Panc1 (cell line): ENCODE results near the gene TRERF1. TPM values are rescaled to one million over a fixed set of nuclear protein-coding genes. Genes with fewer than 3 reads are reported as not detected.

ENCODE experiments used
- ATAC-seq: fragments of 200-7000 bp; cut with Tn5 transposase; 2 replicates; pipeline ENCODE4 v1.9.1; 2020; ENCODE audit warnings: mild to moderate bottlenecking, moderate library complexity
- BruUV-seq: library from RNA; stranded (reverse); fragments of 400-500 nt; replicated peaks from 2 replicates; lab custom pipeline; 2021; lab: Mats Ljungman, UMichigan
- CTCF ChIA-PET: fragments of 300-600 bp; sonication (Branson Sonifier 250); formaldehyde crosslinking; loops from one replicate; lab custom pipeline; 2022; ENCODE audit warnings: antibody characterized with exemption; lab: Charles Lee
- POLR2A ChIA-PET: fragments of 300-600 bp; sonication (Branson Sonifier 250); formaldehyde crosslinking; loops from one replicate; lab custom pipeline; 2022; ENCODE audit warnings: antibody characterized with exemption; lab: Charles Lee
- DNase-seq: peaks from one replicate; pipeline ENCODE4 v3.0.0-alpha.2; 2010; ENCODE audit warnings: low read depth, low spot score
- H3K27ac ChIP-seq: 2 replicates; pipeline ENCODE4 v1.5.1; 2011; ENCODE audit warnings: mild to moderate bottlenecking, low read length, inconsistent platforms
- H3K27me3 ChIP-seq: fragments of 200-500 bp; sonication (Bioruptor generic); 2 replicates; pipeline ENCODE4 v1.6.0; 2014; ENCODE audit warnings: low read length, inconsistent platforms; ENCODE audit not compliant: control insufficient read depth, insufficient read depth
- H3K36me3 ChIP-seq: fragments of 200-500 bp; sonication (Bioruptor generic); 2 replicates; pipeline ENCODE4 v1.5.1; 2014; ENCODE audit warnings: inconsistent platforms, mild to moderate bottlenecking, low read length, moderate library complexity; ENCODE audit not compliant: control insufficient read depth, insufficient read depth
- H3K4me1 ChIP-seq: 2 replicates; pipeline ENCODE4 v1.5.1; 2011; ENCODE audit warnings: inconsistent platforms, mild to moderate bottlenecking, low read length, moderate library complexity; ENCODE audit not compliant: control insufficient read depth, insufficient read depth
- H3K4me3 ChIP-seq, 2 experiments: 2 replicates each; pipeline ENCODE4 v1.5.1; 2011 to 2012; ENCODE audit warnings: low read depth in 2 of 2, low read length in 2 of 2, mild to moderate bottlenecking in 2 of 2, inconsistent platforms in 1 of 2, moderate library complexity in 1 of 2
- H3K9me3 ChIP-seq: fragments of 200-500 bp; sonication (Bioruptor generic); 2 replicates; pipeline ENCODE4 v1.5.1; 2014; ENCODE audit warnings: low read depth, mild to moderate bottlenecking, inconsistent platforms, low read length, moderate library complexity; ENCODE audit not compliant: control insufficient read depth, insufficient read depth
- CTCF ChIP-seq: fragments of 450-650 bp; IDR thresholded peaks from 2 replicates; pipeline ENCODE4 v1.5.1; 2017; ENCODE audit warnings: mild to moderate bottlenecking
- POLR2AphosphoS5 ChIP-seq: IDR thresholded peaks from 2 replicates; pipeline ENCODE4 v1.6.1; 2012; ENCODE audit warnings: mild to moderate bottlenecking, low read depth, low read length, moderate library complexity
- REST ChIP-seq, 2 experiments: IDR thresholded peaks; 2 replicates each; pipeline ENCODE4 v1.6.1; 2011 to 2012; ENCODE audit warnings: low read depth in 2 of 2, control low read depth in 1 of 2, low read length in 1 of 2, mild to moderate bottlenecking in 1 of 2, moderate library complexity in 1 of 2; ENCODE audit not compliant: insufficient read depth in 1 of 2
- SIN3A ChIP-seq: IDR thresholded peaks from 2 replicates; pipeline ENCODE4 v1.6.1; 2012; ENCODE audit warnings: low read depth, mild to moderate bottlenecking, low read length, moderate library complexity, borderline replicate concordance; ENCODE audit not compliant: insufficient read depth
- TCF7L2 ChIP-seq: IDR thresholded peaks from 2 replicates; pipeline ENCODE4 v1.6.1; 2011; ENCODE audit warnings: mild to moderate bottlenecking, low read depth, low read length, inconsistent platforms
- in situ Hi-C: cut with HindIII; loops from 2 replicates; pipeline ENCODE4 v1.10.0; 2016; ENCODE audit warnings: low sequenced_read_pairs, low pct_unique_long_range_greater_than_20kb
- intact Hi-C: fragments of 100-400 bp; cut with micrococcal nuclease; formaldehyde crosslinking; loops from one replicate; pipeline ENCODE4 v1.10.0; 2022; ENCODE audit not compliant: unreplicated experiment
- total RNA-seq: library from RNA; stranded (reverse); gene quantifications from one replicate; pipeline ENCODE4 v1.2.1, GENCODE V29; 2021; ENCODE audit not compliant: unreplicated experiment

Gene TRERF1
- total RNA-seq, 1 experiment from 2014 or later, result 30.6 TPM

GRCh38 chr6:42292004-42292740 is 159.6 kb downstream of the TRERF1 start:
- no peak overlapping the region for H3K4me3 ChIP-seq
- peaks cover 2% of the 10 kb centered on the region; the same call in 1 of the 2 replicates for H3K36me3 ChIP-seq
- H3K9me3 ChIP-seq, result no peaks in the 10 kb centered on the region
- H3K4me1 ChIP-seq, result peaks cover 22% of the 10 kb centered on the region
- TF ChIP-seq SIN3A, result no peak
- no peak for TF ChIP-seq CTCF
- no peak for TF ChIP-seq TCF7L2
- no peak for TF ChIP-seq REST (IDR thresholded peaks at IDR 0.05; ENCODE audit: insufficient read depth in 1 of 2, low read depth in 2 of 2, low read length in 1 of 2)
- TF ChIP-seq POLR2AphosphoS5, result no peak
- intact Hi-C loops (no loop called here), in situ Hi-C loops (no loop called here)
- DNase-seq, result no peak
- peak; percentile 48; the same call in 1 of the 2 replicates for ATAC-seq
- H3K27me3 ChIP-seq, result no peaks in the 10 kb centered on the region
- H3K27ac ChIP-seq, result peak overlapping the region; percentile 5; the same call in 1 of the 2 replicates
- ChIA-PET POLR2A (no interaction called here), CTCF (no interaction called here)
- no TSS peak for BruUV-seq

DNA sequence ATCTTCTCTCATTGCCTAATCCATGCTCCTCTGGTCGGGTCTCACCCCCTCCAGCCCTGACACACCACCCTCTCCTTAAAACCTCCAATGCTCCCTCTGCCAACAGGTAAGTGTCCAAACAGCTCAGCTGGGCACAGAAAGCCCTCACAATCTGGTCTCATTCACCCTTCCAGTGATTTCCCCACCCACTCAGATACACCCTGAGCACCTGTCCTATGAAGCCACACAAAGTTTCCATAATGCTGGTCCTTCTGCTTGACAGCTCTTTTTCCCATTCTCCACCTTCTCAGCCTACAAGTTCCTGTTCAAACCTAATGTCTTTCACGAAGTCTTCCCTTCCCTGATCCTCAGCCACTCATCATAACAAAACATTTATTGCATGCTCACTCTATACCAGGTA is 164.0 kb downstream of the TRERF1 start:
- H3K36me3 ChIP-seq, result peaks cover 2% of the 10 kb centered on the region; the same call in 1 of the 2 replicates
- BruUV-seq, result no TSS peak
- intact Hi-C loops, result loop anchor here (5.0 kb wide), 1 partner anchor 345 kb away; no protein-coding TSS in a partner anchor
- POLR2A ChIA-PET, result no interaction called here
- CTCF ChIA-PET, result no interaction called here
- no peak overlapping the region for H3K4me3 ChIP-seq
- no peak for ATAC-seq
- H3K4me1 ChIP-seq, result peaks cover 12% of the 10 kb centered on the region
- H3K27me3 ChIP-seq, result no peaks in the 10 kb centered on the region
- in situ Hi-C loops, result no loop called here
- no peak for TF ChIP-seq CTCF
- no peak for TF ChIP-seq REST (IDR thresholded peaks at IDR 0.05; ENCODE audit: insufficient read depth in 1 of 2, low read depth in 2 of 2, low read length in 1 of 2)
- no peak for TF ChIP-seq SIN3A
- TF ChIP-seq POLR2AphosphoS5, result no peak
- no peak for TF ChIP-seq TCF7L2
- DNase-seq, result no peak
- no peaks in the 10 kb centered on the region for H3K9me3 ChIP-seq
- no peak overlapping the region for H3K27ac ChIP-seq
